GM12878 (cell line): ENCODE measurements around the gene KCNH4. TPM values are rescaled to one million over a fixed set of nuclear protein-coding genes. Genes with fewer than 3 reads are reported as not detected.
A peak's percentile ranks its signal among the peaks of the same experiment; 100 is the strongest.

Experiments
- ATAC-seq: fragments of 200-7000 bp; cut with Tn5 transposase; 3 replicates; pipeline ENCODE4 v1.9.1; 2020; ENCODE audit warnings: mild to moderate bottlenecking, moderate library complexity
- BruUV-seq: library from RNA; stranded (reverse); fragments of 400-500 nt; replicated peaks from 2 replicates; lab custom pipeline; 2021; lab: Mats Ljungman, UMichigan
- CTCF ChIA-PET: fragments of 300-600 bp; sonication (Branson Sonifier 250); formaldehyde crosslinking; extraction: SDS; loops from one replicate; lab custom pipeline; 2021; ENCODE audit warnings: inconsistent platforms; lab: Yijun Ruan, JAX
- POLR2A ChIA-PET: fragments of 350-600 bp; formaldehyde crosslinking; extraction: SDS; loops from one replicate; lab custom pipeline; 2021; ENCODE audit warnings: inconsistent platforms; lab: Charles Lee
- RAD21 ChIA-PET: fragments of 300-600 bp; sonication (Branson Sonifier 250); formaldehyde crosslinking; loops from one replicate; lab custom pipeline; 2023; ENCODE audit warnings: antibody characterized with exemption; ENCODE audit not compliant: unreplicated experiment; lab: Charles Lee
- SMC1A ChIA-PET: fragments of 300-600 bp; sonication (Branson Sonifier 250); formaldehyde crosslinking; loops from one replicate; lab custom pipeline; 2023; ENCODE audit not compliant: unreplicated experiment, uncharacterized antibody; lab: Charles Lee
- DNase-seq: peaks from one replicate; pipeline ENCODE4 v3.0.0-alpha.2; 2011; ENCODE audit warnings: low read depth, low spot score
- FAIRE-seq: peaks from 3 replicates; lab custom pipeline; 2011; peaks lifted over from hg19 to GRCh38; lab: Jason Lieb, UNC
- H2AFZ ChIP-seq: 2 replicates; pipeline ENCODE4 v1.6.0; 2011; ENCODE audit warnings: low read depth, low read length, control low read depth; ENCODE audit not compliant: control insufficient read depth
- H3K27ac ChIP-seq: 2 replicates; pipeline ENCODE4 v1.5.1; 2011; ENCODE audit warnings: control low read depth; ENCODE audit not compliant: control insufficient read depth, insufficient read depth
- H3K27me3 ChIP-seq, 2 experiments: replicated peaks in 1 of 2; 2 replicates each; pipeline versions ENCODE4 v1.6.0 to v1.6.1; 2011; ENCODE audit warnings: low read length in 1 of 2; ENCODE audit not compliant: control insufficient read depth in 2 of 2, insufficient read depth in 2 of 2
- H3K36me3 ChIP-seq, 2 experiments: 2 replicates each; pipeline ENCODE4 v1.5.1; 2011; ENCODE audit warnings: low read length in 1 of 2; ENCODE audit not compliant: control insufficient read depth in 2 of 2, insufficient read depth in 2 of 2
- H3K4me1 ChIP-seq: 2 replicates; pipeline ENCODE4 v1.6.1; 2011; ENCODE audit warnings: mild to moderate bottlenecking, low read length, moderate library complexity, mixed read lengths; ENCODE audit not compliant: control insufficient read depth, insufficient read depth
- H3K4me2 ChIP-seq: 2 replicates; pipeline ENCODE4 v1.6.0; 2011; ENCODE audit warnings: control low read depth; ENCODE audit not compliant: control insufficient read depth, insufficient read depth
- H3K4me3 ChIP-seq: fragments of 200-600 bp; sonication (generic); 2 replicates; pipeline ENCODE4 v1.5.1; 2016
- H3K79me2 ChIP-seq: 2 replicates; pipeline ENCODE4 v1.6.0; 2011; ENCODE audit warnings: low read length; ENCODE audit not compliant: control insufficient read depth, insufficient read depth
- H3K9ac ChIP-seq: 2 replicates; pipeline ENCODE4 v1.8.0; 2011; ENCODE audit warnings: low read length, control low read depth, mixed read lengths; ENCODE audit not compliant: control insufficient read depth, insufficient read depth
- H3K9me3 ChIP-seq: replicated peaks from 3 replicates; pipeline ENCODE4 v1.5.1; 2011; ENCODE audit warnings: mild to moderate bottlenecking, low read length; ENCODE audit not compliant: control insufficient read depth, insufficient read depth
- H4K20me1 ChIP-seq: 2 replicates; pipeline ENCODE4 v1.6.0; 2011; ENCODE audit not compliant: control insufficient read depth, insufficient read depth
- EED ChIP-seq: sonication (generic); IDR thresholded peaks from 2 replicates; pipeline ENCODE4 v1.6.1; 2016; ENCODE audit warnings: antibody characterized with exemption, low read depth
- ESRRA ChIP-seq: IDR thresholded peaks from 2 replicates; pipeline ENCODE4 v1.6.1; 2012; ENCODE audit warnings: mild to moderate bottlenecking, low read length, improper control_type of control experiment
- IKZF1 ChIP-seq: fragments of 450-650 bp; conservative IDR thresholded peaks from 2 replicates; pipeline ENCODE4 v1.6.1; 2017; ENCODE audit warnings: antibody characterized with exemption, mild to moderate bottlenecking
- KDM1A ChIP-seq: fragments of 200-600 bp; sonication (generic); IDR thresholded peaks from 2 replicates; pipeline ENCODE4 v1.6.1; 2016; ENCODE audit warnings: borderline replicate concordance
- MTA3 ChIP-seq: IDR thresholded peaks from 2 replicates; pipeline ENCODE4 v1.6.1; 2012; ENCODE audit warnings: low read length, inconsistent platforms, borderline replicate concordance
- NR2F1 ChIP-seq: fragments of 450-650 bp; conservative IDR thresholded peaks from 2 replicates; pipeline ENCODE4 v1.6.1; 2017; ENCODE audit warnings: mild to moderate bottlenecking
- POLR2A ChIP-seq: IDR thresholded peaks from 2 replicates; pipeline ENCODE4 v1.6.1; 2011; ENCODE audit warnings: low read depth, mild to moderate bottlenecking, low read length
- POLR2AphosphoS5 ChIP-seq: IDR thresholded peaks from 2 replicates; pipeline ENCODE4 v1.6.1; 2011; ENCODE audit warnings: mild to moderate bottlenecking, low read length, inconsistent platforms
- SPI1 ChIP-seq: IDR thresholded peaks from 2 replicates; pipeline ENCODE4 v1.6.1; 2011; ENCODE audit warnings: low read depth, mild to moderate bottlenecking, low read length, moderate library complexity, borderline replicate concordance; ENCODE audit not compliant: insufficient read depth
- TBL1XR1 ChIP-seq: IDR thresholded peaks from 2 replicates; pipeline ENCODE4 v1.6.1; 2012; ENCODE audit warnings: low read depth, low read length, improper control_type of control experiment
- TCF12 ChIP-seq: IDR thresholded peaks from 2 replicates; pipeline ENCODE4 v1.6.1; 2011; ENCODE audit warnings: low read depth, mild to moderate bottlenecking, low read length
- ZBED1 ChIP-seq: IDR thresholded peaks from 2 replicates; pipeline ENCODE4 v1.6.1; 2016; ENCODE audit warnings: borderline replicate concordance
- ZNF24 ChIP-seq: fragments of 450-650 bp; IDR thresholded peaks from 2 replicates; pipeline ENCODE4 v1.6.1; 2017; ENCODE audit warnings: antibody characterized with exemption, mild to moderate bottlenecking
- WGBS: methylation state at CpG from one replicate; pipeline ENCODE4 v1.1.6; 2016; ENCODE audit warnings: low lambda C conversion rate; ENCODE audit not compliant: insufficient replicate concordance, insufficient coverage; ENCODE audit errors: missing lambda C conversion rate; 5-methylcytosine and 5-hydroxymethylcytosine counted together
- in situ Hi-C: fragments of 300-500 bp; cut with MboI; formaldehyde crosslinking; loops from 9 replicates; pipeline ENCODE4 v1.14.3; 2018; ENCODE audit warnings: mixed read lengths
- intact Hi-C: fragments of 100-400 bp; cut with micrococcal nuclease; formaldehyde crosslinking; loops from one replicate; pipeline ENCODE4 v1.14.2; 2022; ENCODE audit not compliant: unreplicated experiment
- polyA plus RNA-seq, 11 experiments: library from polyadenylated mRNA; depleted of rRNA in 4 of 11; unstranded in 6 of 11; stranded (reverse) in 5 of 11; fragments of >200 nt; fragmentation: Nextera tagmentation in 4 of 11; fragmentation: Illumina TruSeq in 1 of 11; extraction: Ambion mirVana in 4 of 11; extraction: Trizol in 1 of 11; gene quantifications; 1 replicate in 1 of 11; 2 replicates in 10 of 11; pipeline versions ENCODE4 v1.2.1 to v1.2.3, GENCODE V29; 2011 to 2016; ENCODE audit warnings: inconsistent platforms in 2 of 11, missing spikeins in 2 of 11, low read depth in 1 of 11
- total RNA-seq, 4 experiments: library from RNA; depleted of rRNA in 3 of 4; stranded (reverse); fragments of >200 nt in 3 of 4; fragmentation: Illumina TruSeq in 1 of 4; extraction: Trizol in 1 of 4; gene quantifications; 2 replicates each; pipeline versions ENCODE4 v1.2.1 to v1.2.3, GENCODE V29; 2013 to 2021
- TF ChIP-seq, protein P1 (sequence below): fragments of 450-650 bp; IDR thresholded peaks from 2 replicates; pipeline ENCODE4 v1.6.1; 2018; ENCODE audit warnings: borderline replicate concordance, mild to moderate bottlenecking; ENCODE audit not compliant: partially characterized antibody

Gene KCNH4
- total and polyA plus RNA-seq, 10 of the 15 experiments (the other 5 are each of a cell fraction or from before 2014, with no cell fraction given): 0.03 to 0.88 (median 0.10) TPM; not detected in 2

DNA sequence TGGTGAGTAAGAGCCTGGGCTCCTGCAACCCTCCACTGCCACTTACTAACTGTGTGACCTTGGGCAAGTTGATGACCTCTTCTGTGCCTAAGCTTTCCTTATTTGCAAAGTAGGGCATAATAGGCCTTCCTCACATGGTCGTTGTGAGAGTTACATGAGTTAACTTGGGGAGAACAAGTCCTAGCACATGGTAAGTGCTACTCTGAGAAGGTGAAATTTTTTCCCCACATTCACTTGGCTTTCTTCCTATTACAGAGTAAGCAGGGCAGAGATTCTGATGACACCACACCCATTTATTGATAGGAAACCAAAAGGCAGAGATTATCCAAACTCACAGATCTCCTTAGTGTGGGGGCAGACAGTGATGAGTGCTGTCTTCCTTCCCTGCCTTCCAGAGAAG is 1.6 kb downstream of the KCNH4 start:
- H3K4me1 ChIP-seq: peaks cover 34% of the 10 kb centered on the region
- H3K36me3 ChIP-seq: no peaks in the 10 kb centered on the region
- H3K27ac ChIP-seq: no peak overlapping the region
- H3K27me3 ChIP-seq: no peaks in the 10 kb centered on the region
- DNase-seq: no peak
- in situ Hi-C loops (no loop called here), intact Hi-C loops (no loop called here)
- 0% methylated on average over 1 of the region's 1 CpG for WGBS
- H3K4me3 ChIP-seq: no peak overlapping the region
- no peak overlapping the region for H2AFZ ChIP-seq
- CTCF ChIA-PET: interaction anchor here (0.7 to 4.6 kb wide), 12 partner anchors 10 to 262 kb away, joined by 3 to 138 read pairs (median 7); partner anchors contain the start of genes DHX58 and KAT2A
- SMC1A ChIA-PET: interaction anchor here (1.0 to 4.7 kb wide), 5 partner anchors 15 to 66 kb away, joined by 3 to 53 read pairs (median 11); partner anchors contain the start of genes DHX58, GHDC, KAT2A and RAB5C
- no peaks in the 10 kb centered on the region for H4K20me1 ChIP-seq
- H3K9ac ChIP-seq: no peak overlapping the region
- RAD21 ChIA-PET: interaction anchor here (1.5 to 4.7 kb wide), 5 partner anchors 17 to 224 kb away, joined by 4 to 78 read pairs (median 5); partner anchors contain the start of gene KAT2A
- no peak overlapping the region for H3K4me2 ChIP-seq
- TF ChIP-seq MTA3 (no peak), ZNF24 (no peak), POLR2A (no peak)
- H3K9me3 ChIP-seq: no peaks in the 10 kb centered on the region
- H3K79me2 ChIP-seq: no peaks in the 10 kb centered on the region
- no peak for ATAC-seq
- no TSS peak for BruUV-seq
- POLR2A ChIA-PET: interaction anchor here (0.6 to 2.0 kb wide), 3 partner anchors 8 to 60 kb away, joined by 6 read pairs; partner anchors contain the start of gene RAB5C
- FAIRE-seq: peak; percentile 18

DNA sequence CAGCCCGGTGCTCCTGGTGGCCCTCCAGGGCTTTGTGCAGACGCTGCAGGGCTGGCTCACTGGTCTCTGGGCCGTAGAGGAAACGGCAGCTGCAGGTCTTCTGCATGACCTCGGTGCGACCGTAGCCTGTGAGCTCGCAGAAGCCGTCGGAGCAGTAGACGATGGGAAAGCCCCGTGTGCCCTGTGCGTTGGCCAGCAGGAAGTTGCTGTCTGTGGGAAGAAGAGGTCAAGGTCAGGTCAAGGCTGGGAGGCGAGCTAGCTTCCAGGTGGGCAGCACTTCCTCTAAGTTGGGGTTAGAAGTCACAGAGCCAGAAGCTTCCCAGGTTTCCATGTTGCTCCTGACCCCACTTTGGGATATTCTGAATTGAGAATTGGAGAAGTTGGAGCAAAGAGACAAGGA is 2.1 kb downstream of the KCNH4 start:
- ChIA-PET POLR2A (interaction anchor here (0.5 to 2.0 kb wide), 3 partner anchors 24 to 165 kb away, joined by 3 to 6 read pairs (median 6); partner anchors contain the start of gene RAB5C), SMC1A (interaction anchor here (1.0 to 4.7 kb wide), 5 partner anchors 16 to 59 kb away, joined by 3 to 53 read pairs (median 5); partner anchors contain the start of genes GHDC, KAT2A and RAB5C), CTCF (interaction anchor here (0.6 to 4.6 kb wide), 11 partner anchors 10 to 262 kb away, joined by 3 to 138 read pairs (median 3); partner anchors contain the start of gene KAT2A), RAD21 (interaction anchor here (0.5 to 4.7 kb wide), 3 partner anchors 59 to 217 kb away, joined by 3 to 78 read pairs (median 5); partner anchors contain the start of gene KAT2A)
- Histone ChIP-seq H3K9me3 (no peaks in the 10 kb centered on the region), H3K79me2 (no peaks in the 10 kb centered on the region), H3K27me3 (no peaks in the 10 kb centered on the region), H3K4me1 (peaks cover 32% of the 10 kb centered on the region), H3K4me2 (peak overlapping the region; percentile 11; the same call in 1 of the 2 replicates), H4K20me1 (no peaks in the 10 kb centered on the region), H3K36me3 (no peaks in the 10 kb centered on the region), H3K4me3 (no peak overlapping the region), H3K27ac (no peak overlapping the region), H2AFZ (no peak overlapping the region), H3K9ac (no peak overlapping the region)
- 1% methylated on average over 14 of the region's 14 CpGs for WGBS
- ATAC-seq (peak; percentile 60), FAIRE-seq (peak; percentile 65), DNase-seq (no peak)
- intact Hi-C loops (no loop called here), in situ Hi-C loops (no loop called here)
- BruUV-seq: no TSS peak
- no peak for TF ChIP-seq POLR2AphosphoS5
- TF ChIP-seq SPI1: peak; percentile 36; the same call in 1 of the 2 replicates
- TF ChIP-seq, protein P1, sequence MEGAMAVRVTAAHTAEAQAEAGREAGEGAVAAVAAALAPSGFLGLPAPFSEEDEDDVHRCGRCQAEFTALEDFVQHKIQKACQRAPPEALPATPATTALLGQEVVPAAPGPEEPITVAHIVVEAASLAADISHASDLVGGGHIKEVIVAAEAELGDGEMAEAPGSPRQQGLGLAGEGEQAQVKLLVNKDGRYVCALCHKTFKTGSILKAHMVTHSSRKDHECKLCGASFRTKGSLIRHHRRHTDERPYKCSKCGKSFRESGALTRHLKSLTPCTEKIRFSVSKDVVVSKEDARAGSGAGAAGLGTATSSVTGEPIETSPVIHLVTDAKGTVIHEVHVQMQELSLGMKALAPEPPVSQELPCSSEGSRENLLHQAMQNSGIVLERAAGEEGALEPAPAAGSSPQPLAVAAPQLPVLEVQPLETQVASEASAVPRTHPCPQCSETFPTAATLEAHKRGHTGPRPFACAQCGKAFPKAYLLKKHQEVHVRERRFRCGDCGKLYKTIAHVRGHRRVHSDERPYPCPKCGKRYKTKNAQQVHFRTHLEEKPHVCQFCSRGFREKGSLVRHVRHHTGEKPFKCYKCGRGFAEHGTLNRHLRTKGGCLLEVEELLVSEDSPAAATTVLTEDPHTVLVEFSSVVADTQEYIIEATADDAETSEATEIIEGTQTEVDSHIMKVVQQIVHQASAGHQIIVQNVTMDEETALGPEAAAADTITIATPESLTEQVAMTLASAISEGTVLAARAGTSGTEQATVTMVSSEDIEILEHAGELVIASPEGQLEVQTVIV: no peak
- peak; percentile 33; the same call in 1 of the 2 replicates for TF ChIP-seq TCF12
- peak; percentile 51; the same call in 1 of the 2 replicates for TF ChIP-seq TBL1XR1
- TF ChIP-seq ZBED1: no peak
- TF ChIP-seq EED: peak; percentile 69; the same call in 1 of the 2 replicates
- TF ChIP-seq NR2F1: peak; percentile 95
- TF ChIP-seq ESRRA: peak; percentile 96
- TF ChIP-seq KDM1A: no peak
- peak; percentile 79; the same call in 1 of the 2 replicates for TF ChIP-seq IKZF1
